Daoy (cell line): ENCODE data around the gene CARMIL1. TPM values are rescaled to one million over a fixed set of nuclear protein-coding genes. Genes with fewer than 3 reads are reported as not detected.

ENCODE experiments used
- DNase-seq: peaks from one replicate; pipeline ENCODE4 v3.0.0-alpha.2; 2015; ENCODE audit warnings: low read depth
- total RNA-seq: library from RNA; depleted of rRNA; stranded (reverse); fragments of >200 nt; shearing (Covaris generic); gene quantifications from 2 replicates; pipeline ENCODE4 v1.2.3, GENCODE V29; 2014; rRNA removed

CARMIL1 gene
- 13.4 and 18.2 TPM in 2 replicates for total RNA-seq

GRCh38 chr6:25278914-25279747 is at the start of gene CARMIL1:
Gene CARMIL1, plus strand, starts transcription at chr6:25279374. Its CDS starts 422 bp downstream, at chr6:25279796.
- peak; percentile 91 for DNase-seq

DNA sequence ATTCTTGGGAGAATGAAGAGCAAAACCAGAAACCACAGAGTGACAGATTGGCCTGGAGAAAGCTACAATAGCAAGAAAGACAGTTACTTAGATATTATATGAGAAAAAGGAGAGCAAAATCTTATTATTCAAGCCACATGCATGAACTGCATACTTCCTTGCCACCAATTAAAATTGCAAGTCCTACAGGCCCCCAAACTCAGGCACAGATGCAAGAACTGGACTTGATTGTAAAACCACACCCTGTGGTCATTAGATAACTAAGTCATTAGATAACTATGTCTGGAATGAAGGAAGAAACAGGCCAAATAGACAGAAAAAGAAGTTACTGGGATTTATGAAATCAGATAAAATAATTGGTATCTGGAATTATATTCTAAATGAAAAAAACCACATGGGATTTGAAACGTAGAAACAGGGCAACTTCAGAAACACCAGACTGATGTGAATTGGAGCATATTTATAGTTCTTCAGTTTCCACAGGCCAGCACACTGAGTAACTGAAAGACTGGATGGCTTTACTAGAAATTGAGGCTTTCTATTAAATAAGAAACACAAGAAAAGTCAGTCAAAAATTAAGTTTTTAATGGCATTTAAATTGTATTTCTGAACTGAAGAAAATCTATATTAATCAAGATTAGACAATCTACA is 49.4 kb upstream of the CARMIL1 start:
- peak; percentile 62 for DNase-seq

- DNase-seq: no peak
Observed at GRCh38 chr6:25232479-25232878, 46.7 kb upstream of the CARMIL1 start.

- DNase-seq: no peak
Observed at GRCh38 chr6:25233226-25233625, 45.9 kb upstream of the CARMIL1 start.

DNA sequence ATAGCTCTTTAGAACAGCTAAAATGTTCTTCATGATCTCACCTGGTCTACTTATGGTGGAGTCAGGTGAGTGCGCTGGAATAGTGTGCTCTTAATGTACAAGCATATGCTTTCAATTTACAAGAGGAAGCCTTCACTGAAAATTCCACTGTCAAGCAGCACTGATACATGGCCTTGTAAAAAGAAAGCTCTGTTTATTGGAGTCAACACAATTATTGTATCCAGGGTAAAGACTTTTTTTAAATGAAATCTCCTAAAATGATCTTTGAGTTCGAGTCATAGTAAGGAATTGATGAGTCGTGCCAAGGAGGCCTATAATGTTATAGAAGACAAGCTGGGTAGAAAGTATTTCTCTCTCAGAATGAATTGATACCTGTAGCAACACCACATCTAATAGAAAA is 41.6 kb upstream of the CARMIL1 start:
- no peak for DNase-seq

GRCh38 chr6:25239059-25239458 is 40.1 kb upstream of the CARMIL1 start:
- DNase-seq: no peak

DNA sequence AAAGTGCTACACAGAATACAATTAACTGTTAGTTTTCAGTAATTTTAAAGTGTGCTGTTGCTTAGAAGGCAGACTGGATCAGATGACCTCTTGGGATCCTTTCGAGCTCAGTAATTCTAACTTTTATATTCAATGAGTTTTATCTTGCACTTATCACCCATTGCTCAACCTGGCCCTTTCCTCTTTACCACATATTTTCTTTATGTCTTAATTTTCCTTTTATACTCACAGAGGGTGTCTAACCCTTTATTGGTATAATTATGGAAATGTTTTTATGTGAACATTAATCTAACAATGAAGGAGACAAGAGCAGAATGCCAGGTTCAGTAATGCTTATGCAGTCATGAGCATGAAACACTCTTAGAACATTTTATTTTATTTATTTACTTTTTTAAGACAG is 39.7 kb upstream of the CARMIL1 start:
- DNase-seq: no peak

DNA sequence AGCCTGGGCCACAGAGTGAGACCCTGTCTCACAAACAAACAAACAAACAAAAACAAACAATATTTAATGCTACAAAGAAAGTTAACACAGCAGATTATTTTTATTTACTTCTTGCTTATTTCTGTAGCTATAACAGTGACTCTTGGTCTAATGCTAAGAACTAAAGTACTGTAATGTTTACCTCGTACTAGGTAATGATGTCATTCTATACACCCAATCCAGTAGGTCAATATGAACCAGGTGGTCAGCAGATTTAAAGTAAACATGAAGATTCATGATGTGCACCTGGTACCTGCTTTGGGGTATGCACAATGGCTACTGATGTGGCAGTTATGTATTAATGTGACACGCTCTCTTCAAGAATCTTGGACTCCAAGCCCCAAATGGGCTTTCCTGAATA is 36.6 kb upstream of the CARMIL1 start:
- no peak for DNase-seq

- DNase-seq: no peak
Observed at GRCh38 chr6:25244865-25245264, 34.3 kb upstream of the CARMIL1 start.

DNA sequence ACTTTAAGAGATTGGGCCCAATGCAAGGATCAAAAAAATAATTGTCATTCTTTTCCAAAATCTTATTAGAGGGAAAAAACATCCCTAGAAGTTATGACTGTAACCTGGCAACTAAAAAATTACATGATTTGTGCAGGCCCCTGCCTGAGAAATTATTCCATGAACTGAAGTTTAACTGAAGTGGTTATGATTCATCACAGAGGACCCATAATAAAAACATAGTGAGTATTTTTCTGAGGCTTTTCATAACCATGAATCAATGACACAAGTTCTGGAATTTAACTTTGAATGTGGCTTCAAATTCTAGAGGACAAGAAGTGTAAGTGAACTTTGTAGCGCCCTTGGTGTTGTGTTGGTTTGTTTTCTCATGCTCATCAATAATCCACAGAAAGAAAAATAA is 31.1 kb upstream of the CARMIL1 start:
- peak; percentile 65 for DNase-seq

- DNase-seq: no peak
Observed at GRCh38 chr6:25249133-25249532, 30.0 kb upstream of the CARMIL1 start.

GRCh38 chr6:25250878-25251277 is 28.3 kb upstream of the CARMIL1 start:
- DNase-seq: peak; percentile 41

DNA sequence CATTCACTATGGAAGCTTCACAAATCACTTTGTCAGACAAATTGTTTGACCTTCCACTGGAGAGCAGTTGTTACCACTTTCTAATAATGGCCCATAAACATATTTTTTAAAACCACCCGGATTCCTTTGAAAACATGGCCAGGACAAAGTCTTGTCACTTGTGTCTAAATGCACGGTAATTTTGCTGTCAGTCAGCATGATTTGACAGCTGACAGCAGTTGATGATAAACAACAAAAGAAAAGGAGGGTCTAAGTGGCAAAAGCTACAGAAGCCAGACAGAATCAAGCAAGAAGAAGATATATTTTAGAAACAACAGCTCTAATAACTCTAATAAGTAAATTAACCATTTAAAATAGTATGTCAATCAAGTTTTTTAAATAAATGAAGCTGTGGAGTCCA is 27.7 kb upstream of the CARMIL1 start:
- no peak for DNase-seq

DNA sequence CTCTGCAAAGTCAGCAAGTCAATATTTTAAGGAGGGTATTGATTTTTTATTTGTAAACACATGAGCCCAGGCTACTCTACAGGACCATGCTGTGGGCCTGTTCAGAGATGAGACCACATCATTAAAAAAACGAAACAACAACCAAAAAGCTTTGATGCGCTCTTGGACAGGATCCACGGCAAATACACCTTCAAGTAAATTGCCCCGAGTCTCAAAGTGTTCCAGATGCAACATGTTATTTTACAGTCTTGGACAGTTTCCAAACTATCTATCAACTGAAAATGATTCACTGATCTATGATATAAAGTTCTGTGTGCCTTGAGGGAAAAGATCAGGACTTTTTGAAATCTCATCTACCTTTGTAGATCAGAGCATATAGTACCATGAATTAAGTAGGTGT is 25.8 kb upstream of the CARMIL1 start:
- DNase-seq: no peak

- DNase-seq: no peak
Observed at GRCh38 chr6:25254671-25255070, 24.5 kb upstream of the CARMIL1 start.

DNA sequence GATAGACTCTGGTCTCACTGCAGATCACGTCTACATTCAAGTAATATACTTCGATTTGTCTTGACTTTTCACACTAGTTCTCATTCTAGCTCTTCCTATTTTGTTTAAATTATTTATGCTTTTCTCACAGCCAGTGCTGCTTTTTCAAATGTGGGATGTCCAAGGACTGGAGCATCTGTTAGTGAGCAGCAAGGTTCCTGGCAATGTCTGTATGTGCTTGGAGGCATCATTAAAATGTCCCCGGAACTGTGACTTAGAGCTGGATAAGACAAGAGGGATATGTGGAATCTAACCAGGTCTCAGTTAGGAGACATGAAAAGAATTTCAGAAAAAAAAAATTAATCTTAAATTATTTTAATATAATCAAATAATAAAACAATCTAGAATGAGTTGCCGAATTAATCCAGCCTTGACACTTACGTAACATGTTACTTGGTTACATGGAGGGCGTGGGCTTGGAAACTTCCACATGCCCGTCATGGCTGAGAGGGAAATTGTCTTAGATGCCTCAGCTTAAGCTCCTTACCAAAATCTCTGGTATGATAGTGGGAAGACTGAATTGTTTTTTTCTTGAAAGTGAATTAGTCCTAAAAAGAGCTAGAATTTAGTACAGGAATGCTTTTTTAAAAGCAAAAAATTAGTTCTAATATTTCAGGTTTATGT is 21.4 kb upstream of the CARMIL1 start:
- DNase-seq: no peak

DNA sequence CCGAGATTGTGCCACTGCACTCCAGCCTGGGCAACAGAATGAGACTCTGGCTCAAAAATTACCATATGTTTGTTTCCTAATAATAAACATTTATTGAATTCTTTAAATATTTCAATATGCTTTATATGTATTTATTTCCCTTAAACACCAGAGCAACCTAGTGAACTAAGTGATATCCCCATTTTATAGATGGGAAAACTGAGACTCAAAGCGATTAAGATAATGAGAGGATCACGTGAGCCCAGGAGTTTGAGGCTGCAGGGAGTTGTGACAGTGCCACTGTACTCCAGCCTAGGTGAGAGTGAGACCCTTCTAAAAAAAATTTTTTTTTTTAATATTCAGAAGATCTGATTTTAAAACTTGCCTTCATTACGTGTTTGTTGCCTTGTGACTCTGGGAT is 19.4 kb upstream of the CARMIL1 start:
- no peak for DNase-seq

GRCh38 chr6:25263657-25264056 is 15.5 kb upstream of the CARMIL1 start:
- peak; percentile 29 for DNase-seq

DNA sequence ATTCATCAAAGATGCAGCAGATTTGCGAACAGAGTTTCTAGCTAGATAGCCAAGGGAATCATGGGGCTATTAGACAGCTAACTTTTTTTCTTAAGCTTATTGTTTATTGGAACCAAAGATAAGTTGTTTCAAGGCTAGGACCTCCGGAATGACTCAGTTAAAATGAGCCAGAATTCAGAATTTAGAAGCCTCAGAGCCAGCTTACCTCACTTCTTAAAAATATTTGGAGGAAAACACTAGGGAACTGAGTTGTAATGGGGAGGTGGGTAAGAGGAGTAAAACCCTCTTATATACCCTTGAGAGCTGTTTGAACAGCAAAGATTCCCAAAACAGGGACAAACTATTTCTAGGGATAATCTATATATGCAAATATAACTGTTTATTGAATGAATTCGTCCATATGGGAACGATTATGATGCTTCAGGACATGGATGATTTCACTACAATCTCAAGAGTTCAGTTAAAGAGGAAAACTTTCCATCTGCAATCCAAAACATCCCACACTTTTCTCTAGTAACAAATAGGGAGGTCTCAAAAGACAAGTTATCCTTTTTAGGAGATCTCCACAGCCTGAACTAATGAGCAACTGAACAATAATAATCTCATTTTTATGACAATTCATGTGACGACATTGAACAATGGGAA is 12.6 kb upstream of the CARMIL1 start:
- no peak for DNase-seq

DNA sequence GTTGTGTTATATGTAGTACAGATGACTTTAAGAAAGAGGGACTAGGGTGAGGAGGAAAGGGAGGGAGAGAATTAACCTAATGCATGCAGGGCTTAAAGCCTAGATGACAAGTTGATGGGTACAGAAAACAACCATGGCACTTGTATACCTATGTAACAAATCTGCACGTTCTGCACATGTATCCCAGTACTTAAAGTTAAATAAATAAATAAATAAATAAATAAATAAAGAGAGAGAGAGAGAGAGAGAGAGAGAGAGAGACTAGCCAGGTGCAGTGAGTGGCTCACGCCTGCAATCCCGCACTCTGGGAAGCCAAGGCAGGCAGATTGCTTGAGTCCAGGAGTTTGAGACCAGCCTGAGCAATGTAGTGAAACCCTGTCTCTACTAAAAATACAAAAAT is 11.5 kb upstream of the CARMIL1 start:
- no peak for DNase-seq

- DNase-seq: no peak
Observed at GRCh38 chr6:25270559-25270958, 8.6 kb upstream of the CARMIL1 start.

DNA sequence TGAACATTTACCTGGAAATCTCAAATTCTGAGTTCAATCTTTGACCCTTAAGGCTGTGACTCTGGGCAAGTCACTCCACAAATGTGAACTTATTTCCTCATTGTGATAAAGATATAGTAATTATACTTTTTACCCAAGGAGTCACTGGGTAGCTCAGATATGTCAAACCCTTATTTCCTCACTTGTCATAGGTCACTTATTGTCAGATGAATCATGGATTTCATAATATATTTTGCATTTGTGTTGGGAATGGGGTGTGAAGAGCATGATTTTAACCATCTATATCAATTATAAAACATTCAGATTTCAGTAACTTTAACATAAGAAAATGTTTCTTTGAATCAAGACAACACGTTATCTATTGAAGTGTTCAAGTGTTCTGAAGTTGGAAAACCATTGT is 3.7 kb upstream of the CARMIL1 start:
- DNase-seq: no peak
